ENCODE results near the gene PIK3R6. TPM values are rescaled to one million over a fixed set of nuclear protein-coding genes. Genes with fewer than 3 reads are reported as not detected.
"Not testable (repeated sequence)": the region's sequence is repeated elsewhere in the genome, so short reads cannot be mapped to it uniquely, and the experiment has no call there.

PIK3R6 gene
- total RNA-seq, 1 donor from 2014 or later = 0.52 TPM

GRCh38 chr17:8887301-8887700 lies 19.8 kb upstream of the PIK3R6 start:
- H3K36me3 ChIP-seq (ENCODE audit: control insufficient read depth in 3 of 3, insufficient read depth in 3 of 3, low read length in 3 of 3) = no peaks in the 10 kb centered on the region
- H3K27ac ChIP-seq (ENCODE audit: low read depth, low read length) = no peak overlapping the region
- H3K9ac ChIP-seq (ENCODE audit: low read depth in 1 of 3, low read length in 3 of 3) = no peak overlapping the region
- H3K9me3 ChIP-seq (ENCODE audit: control insufficient read depth in 3 of 3, low read length in 3 of 3) = peaks cover 0 to 2% (median 0%) of the 10 kb centered on the region in 3 donors
- no peaks in the 10 kb centered on the region for H3K4me1 ChIP-seq (ENCODE audit: control insufficient read depth in 3 of 3, insufficient read depth in 3 of 3, low read length in 3 of 3)
- H3K4me3 ChIP-seq (ENCODE audit: low read length in 3 of 3) = no peak overlapping the region
- H3K27me3 ChIP-seq (ENCODE audit: control insufficient read depth in 3 of 3, insufficient read depth in 3 of 3, low read length in 3 of 3) = no peaks in the 10 kb centered on the region

- Histone ChIP-seq H3K27ac (ENCODE audit: low read depth, low read length) (no peak overlapping the region), H3K4me1 (ENCODE audit: control insufficient read depth in 3 of 3, insufficient read depth in 3 of 3, low read length in 3 of 3) (no peaks in the 10 kb centered on the region), H3K9me3 (ENCODE audit: control insufficient read depth in 3 of 3, low read length in 3 of 3) (peaks cover 0 to 2% (median 0%) of the 10 kb centered on the region in 3 donors), H3K9ac (ENCODE audit: low read depth in 1 of 3, low read length in 3 of 3) (no peak overlapping the region), H3K36me3 (ENCODE audit: control insufficient read depth in 3 of 3, insufficient read depth in 3 of 3, low read length in 3 of 3) (no peaks in the 10 kb centered on the region), H3K27me3 (ENCODE audit: control insufficient read depth in 3 of 3, insufficient read depth in 3 of 3, low read length in 3 of 3) (peaks cover 0 to 4% (median 0%) of the 10 kb centered on the region in 3 donors), H3K4me3 (ENCODE audit: low read length in 3 of 3) (no peak overlapping the region)
Observed at GRCh38 chr17:8885967-8886684, 18.7 kb upstream of the PIK3R6 start.

GRCh38 chr17:8885163-8885966 lies 17.9 kb upstream of the PIK3R6 start:
- H3K4me1 ChIP-seq (ENCODE audit: control insufficient read depth in 3 of 3, insufficient read depth in 3 of 3, low read length in 3 of 3); H3K4me3 ChIP-seq (ENCODE audit: low read length in 3 of 3); H3K27ac ChIP-seq (ENCODE audit: low read depth, low read length); H3K36me3 ChIP-seq (ENCODE audit: control insufficient read depth in 3 of 3, insufficient read depth in 3 of 3, low read length in 3 of 3); H3K9me3 ChIP-seq (ENCODE audit: control insufficient read depth in 3 of 3, low read length in 3 of 3); H3K27me3 ChIP-seq (ENCODE audit: control insufficient read depth in 3 of 3, insufficient read depth in 3 of 3, low read length in 3 of 3); H3K9ac ChIP-seq (ENCODE audit: low read depth in 1 of 3, low read length in 3 of 3): not testable (repeated sequence)

DNA sequence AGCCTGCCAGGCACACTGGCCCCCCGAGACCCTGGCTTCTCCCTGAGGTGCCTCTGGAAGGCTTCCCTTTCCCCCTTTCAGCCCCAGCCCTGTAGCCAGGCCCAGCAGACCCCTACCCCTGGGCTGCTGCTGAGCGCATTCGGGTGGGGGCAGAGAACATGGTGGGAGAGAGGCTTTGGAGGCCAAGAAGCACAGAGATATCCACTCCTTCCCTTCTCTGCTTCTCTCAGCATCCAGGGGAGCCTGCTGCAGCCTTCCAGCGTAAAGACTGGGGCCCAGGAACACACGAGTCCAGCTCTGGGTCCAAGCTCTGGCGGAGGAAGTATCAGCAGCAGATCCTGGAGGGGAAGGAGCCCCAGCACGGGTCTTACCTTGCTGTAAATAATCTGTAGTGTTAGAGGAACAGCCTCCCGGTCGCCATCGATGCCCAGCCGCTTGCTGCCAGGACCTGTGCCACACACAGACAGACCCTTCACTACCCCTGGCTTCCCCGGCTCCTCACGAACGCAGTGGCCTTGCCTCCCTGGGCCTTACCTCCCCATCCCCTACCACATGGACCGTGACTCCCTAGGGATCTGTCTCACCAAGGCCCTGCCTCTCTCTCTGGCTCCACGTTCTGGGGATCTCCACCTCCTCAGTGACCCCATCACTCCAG lies 17.0 kb upstream of the PIK3R6 start:
- Histone ChIP-seq H3K27me3 (ENCODE audit: control insufficient read depth in 3 of 3, insufficient read depth in 3 of 3, low read length in 3 of 3) (peaks cover 0 to 4% (median under 1%) of the 10 kb centered on the region in 3 donors), H3K36me3 (ENCODE audit: control insufficient read depth in 3 of 3, insufficient read depth in 3 of 3, low read length in 3 of 3) (no peaks in the 10 kb centered on the region), H3K9ac (ENCODE audit: low read depth in 1 of 3, low read length in 3 of 3) (no peak overlapping the region), H3K4me1 (ENCODE audit: control insufficient read depth in 3 of 3, insufficient read depth in 3 of 3, low read length in 3 of 3) (no peaks in the 10 kb centered on the region), H3K27ac (ENCODE audit: low read depth, low read length) (no peak overlapping the region), H3K9me3 (ENCODE audit: control insufficient read depth in 3 of 3, low read length in 3 of 3) (peaks cover 0 to under 1% (median 0%) of the 10 kb centered on the region in 3 donors), H3K4me3 (ENCODE audit: low read length in 3 of 3) (no peak overlapping the region)

GRCh38 chr17:8883353-8883752 lies 15.9 kb upstream of the PIK3R6 start:
- Histone ChIP-seq H3K4me1 (ENCODE audit: control insufficient read depth in 3 of 3, insufficient read depth in 3 of 3, low read length in 3 of 3) (no peaks in the 10 kb centered on the region), H3K9ac (ENCODE audit: low read depth in 1 of 3, low read length in 3 of 3) (no peak overlapping the region), H3K9me3 (ENCODE audit: control insufficient read depth in 3 of 3, low read length in 3 of 3) (no peaks in the 10 kb centered on the region), H3K4me3 (ENCODE audit: low read length in 3 of 3) (no peak overlapping the region), H3K27me3 (ENCODE audit: control insufficient read depth in 3 of 3, insufficient read depth in 3 of 3, low read length in 3 of 3) (peaks cover 1 to 5% (median 3%) of the 10 kb centered on the region in 3 donors), H3K27ac (ENCODE audit: low read depth, low read length) (no peak overlapping the region), H3K36me3 (ENCODE audit: control insufficient read depth in 3 of 3, insufficient read depth in 3 of 3, low read length in 3 of 3) (no peaks in the 10 kb centered on the region)

DNA sequence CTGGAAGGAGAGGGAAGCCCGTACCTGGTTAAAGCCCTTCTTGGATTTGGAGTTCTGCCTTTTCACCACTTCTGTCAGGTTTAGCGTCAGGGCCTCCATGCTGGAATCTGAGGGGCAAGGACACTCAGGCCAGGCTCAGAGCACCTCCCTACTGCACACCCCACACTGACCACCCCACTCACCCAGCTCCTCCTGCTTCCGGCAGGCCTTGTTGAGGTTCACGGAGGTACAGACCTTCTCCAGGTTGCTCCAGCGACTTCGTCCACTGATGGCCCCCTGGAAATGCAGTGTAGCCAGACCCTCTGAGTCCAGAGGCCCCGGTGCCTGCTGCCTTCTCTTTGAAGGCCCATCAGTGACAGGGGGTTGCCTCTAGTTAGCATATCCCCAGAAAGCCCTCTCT lies 14.1 kb upstream of the PIK3R6 start:
- H3K27ac ChIP-seq (ENCODE audit: low read depth, low read length) = no peak overlapping the region
- H3K9me3 ChIP-seq (ENCODE audit: control insufficient read depth in 3 of 3, low read length in 3 of 3) = no peaks in the 10 kb centered on the region
- no peaks in the 10 kb centered on the region for H3K4me1 ChIP-seq (ENCODE audit: control insufficient read depth in 3 of 3, insufficient read depth in 3 of 3, low read length in 3 of 3)
- H3K4me3 ChIP-seq (ENCODE audit: low read length in 3 of 3) = no peak overlapping the region
- no peaks in the 10 kb centered on the region for H3K36me3 ChIP-seq (ENCODE audit: control insufficient read depth in 3 of 3, insufficient read depth in 3 of 3, low read length in 3 of 3)
- no peak overlapping the region for H3K9ac ChIP-seq (ENCODE audit: low read depth in 1 of 3, low read length in 3 of 3)
- peaks cover 3 to 11% (median 3%) of the 10 kb centered on the region in 3 donors for H3K27me3 ChIP-seq (ENCODE audit: control insufficient read depth in 3 of 3, insufficient read depth in 3 of 3, low read length in 3 of 3)

- H3K27ac ChIP-seq (ENCODE audit: low read depth, low read length) = no peak overlapping the region
- no peaks in the 10 kb centered on the region for H3K9me3 ChIP-seq (ENCODE audit: control insufficient read depth in 3 of 3, low read length in 3 of 3)
- H3K27me3 ChIP-seq (ENCODE audit: control insufficient read depth in 3 of 3, insufficient read depth in 3 of 3, low read length in 3 of 3) = peaks cover 3 to 16% (median 8%) of the 10 kb centered on the region in 3 donors
- H3K9ac ChIP-seq (ENCODE audit: low read depth in 1 of 3, low read length in 3 of 3) = no peak overlapping the region
- no peaks in the 10 kb centered on the region for H3K36me3 ChIP-seq (ENCODE audit: control insufficient read depth in 3 of 3, insufficient read depth in 3 of 3, low read length in 3 of 3)
- H3K4me3 ChIP-seq (ENCODE audit: low read length in 3 of 3) = no peak overlapping the region
- H3K4me1 ChIP-seq (ENCODE audit: control insufficient read depth in 3 of 3, insufficient read depth in 3 of 3, low read length in 3 of 3) = no peaks in the 10 kb centered on the region
Observed at GRCh38 chr17:8880466-8880865, 13.0 kb upstream of the PIK3R6 start.

DNA sequence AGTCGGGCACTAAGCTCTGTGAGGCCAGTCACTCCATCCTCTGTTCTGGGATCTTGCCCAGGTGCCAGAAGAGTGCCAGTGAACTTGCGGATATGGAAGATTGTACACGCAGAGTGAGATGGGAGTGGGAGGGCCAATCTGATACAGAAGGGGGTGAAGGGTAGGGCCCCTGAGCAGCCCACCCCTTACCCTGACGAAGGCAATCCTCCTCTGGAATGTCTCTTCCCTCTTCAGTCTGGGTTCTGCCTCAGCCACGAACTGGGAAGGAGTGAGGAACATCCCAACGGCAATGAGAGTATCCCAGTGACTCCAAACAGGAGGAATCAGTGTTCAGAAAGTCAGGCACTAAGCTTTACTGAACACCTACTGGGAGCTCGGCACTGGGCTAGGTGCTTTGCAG lies 11.9 kb upstream of the PIK3R6 start:
- Histone ChIP-seq H3K27ac (ENCODE audit: low read depth, low read length) (no peak overlapping the region), H3K9ac (ENCODE audit: low read depth in 1 of 3, low read length in 3 of 3) (no peak overlapping the region), H3K9me3 (ENCODE audit: control insufficient read depth in 3 of 3, low read length in 3 of 3) (no peaks in the 10 kb centered on the region), H3K36me3 (ENCODE audit: control insufficient read depth in 3 of 3, insufficient read depth in 3 of 3, low read length in 3 of 3) (no peaks in the 10 kb centered on the region), H3K4me1 (ENCODE audit: control insufficient read depth in 3 of 3, insufficient read depth in 3 of 3, low read length in 3 of 3) (no peaks in the 10 kb centered on the region), H3K4me3 (ENCODE audit: low read length in 3 of 3) (no peak overlapping the region), H3K27me3 (ENCODE audit: control insufficient read depth in 3 of 3, insufficient read depth in 3 of 3, low read length in 3 of 3) (peaks cover 7 to 20% (median 12%) of the 10 kb centered on the region in 3 donors)

DNA sequence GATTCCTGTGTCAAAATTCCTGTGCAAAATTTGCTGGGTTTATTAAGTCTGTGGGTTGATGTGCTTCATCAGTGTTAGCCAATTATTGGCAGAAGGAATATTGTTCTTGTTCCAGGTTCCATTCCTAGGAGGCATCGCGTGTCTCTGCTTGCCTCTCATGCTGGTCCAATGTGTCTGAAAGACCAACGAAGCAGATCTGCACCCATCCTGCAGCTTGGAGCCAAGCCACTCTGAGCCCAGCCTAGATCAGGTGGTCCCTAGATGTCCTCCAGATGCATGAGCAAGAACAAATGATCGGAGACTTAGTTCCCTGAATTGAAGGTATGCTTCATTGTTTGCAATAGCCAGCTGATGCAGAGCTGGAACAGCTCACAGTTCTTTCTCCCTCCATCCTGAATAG lies 10.5 kb upstream of the PIK3R6 start:
- no peak overlapping the region for H3K9ac ChIP-seq (ENCODE audit: low read depth in 1 of 3, low read length in 3 of 3)
- no peak overlapping the region for H3K27ac ChIP-seq (ENCODE audit: low read depth, low read length)
- H3K4me1 ChIP-seq (ENCODE audit: control insufficient read depth in 3 of 3, insufficient read depth in 3 of 3, low read length in 3 of 3) = peaks cover 0 to 5% (median 0%) of the 10 kb centered on the region in 3 donors
- H3K4me3 ChIP-seq (ENCODE audit: low read length in 3 of 3) = no peak overlapping the region
- H3K27me3 ChIP-seq (ENCODE audit: control insufficient read depth in 3 of 3, insufficient read depth in 3 of 3, low read length in 3 of 3) = peaks cover 10 to 25% (median 20%) of the 10 kb centered on the region in 3 donors
- H3K9me3 ChIP-seq (ENCODE audit: control insufficient read depth in 3 of 3, low read length in 3 of 3) = no peaks in the 10 kb centered on the region
- H3K36me3 ChIP-seq (ENCODE audit: control insufficient read depth in 3 of 3, insufficient read depth in 3 of 3, low read length in 3 of 3) = no peaks in the 10 kb centered on the region

- Histone ChIP-seq H3K4me1 (ENCODE audit: control insufficient read depth in 3 of 3, insufficient read depth in 3 of 3, low read length in 3 of 3) (peaks cover 0 to 7% (median 0%) of the 10 kb centered on the region in 3 donors), H3K27me3 (ENCODE audit: control insufficient read depth in 3 of 3, insufficient read depth in 3 of 3, low read length in 3 of 3) (peaks cover 10 to 23% (median 23%) of the 10 kb centered on the region in 3 donors), H3K27ac (ENCODE audit: low read depth, low read length) (no peak overlapping the region), H3K9ac (ENCODE audit: low read depth in 1 of 3, low read length in 3 of 3) (no peak overlapping the region), H3K9me3 (ENCODE audit: control insufficient read depth in 3 of 3, low read length in 3 of 3) (no peaks in the 10 kb centered on the region), H3K4me3 (ENCODE audit: low read length in 3 of 3) (no peak overlapping the region), H3K36me3 (ENCODE audit: control insufficient read depth in 3 of 3, insufficient read depth in 3 of 3, low read length in 3 of 3) (no peaks in the 10 kb centered on the region)
Observed at GRCh38 chr17:8875957-8876356, 8.5 kb upstream of the PIK3R6 start.

Measured in skeletal muscle tissue (tissue), 4 donors.